T-cell (primary cell): ENCODE data around the gene RAPGEF2. TPM values are rescaled to one million over a fixed set of nuclear protein-coding genes. Genes with fewer than 3 reads are reported as not detected.

Experiments used
- ATAC-seq, 4 experiments: fragments of 200-7000 bp in 3 of 4; fragments of 150-1000 bp in 1 of 4; cut with Tn5 transposase; replicated peaks in 1 of 4; 1 replicate in 3 of 4; 2 replicates in 1 of 4; pipeline ENCODE4 v1.10.0; 2021; ENCODE audit warnings: moderate library complexity in 3 of 4, mild to moderate bottlenecking in 2 of 4, moderate number of reproducible peaks in 1 of 4
- CTCF ChIA-PET, 2 donors: fragments of 300-600 bp; sonication (Branson Sonifier 250); formaldehyde crosslinking; loops; one replicate each; lab custom pipeline; 2022; ENCODE audit warnings: antibody characterized with exemption in 2 of 2; lab: Charles Lee
- POLR2A ChIA-PET, 2 donors: fragments of 300-600 bp; sonication (Branson Sonifier 250); formaldehyde crosslinking; loops; one replicate each; lab custom pipeline; 2022; ENCODE audit warnings: antibody characterized with exemption in 2 of 2; lab: Charles Lee
- DNase-seq, 35 experiments: peaks; one replicate each; pipeline versions ENCODE4 v3.0.0 to v3.0.0-alpha.2; 2013 to 2023
- H3K27ac ChIP-seq: one replicate; pipeline ENCODE4 v1.5.1; 2013; ENCODE audit warnings: low read length
- H3K27me3 ChIP-seq, 2 experiments: replicated peaks in 1 of 2; 1 replicate in 1 of 2; 2 replicates in 1 of 2; pipeline versions ENCODE4 v1.6.1 to v1.7.0; 2013; ENCODE audit warnings: low read length in 1 of 2, mixed read lengths in 1 of 2; ENCODE audit not compliant: control insufficient read depth in 2 of 2, insufficient read depth in 2 of 2; ENCODE audit errors: extremely low read depth in 1 of 2
- H3K36me3 ChIP-seq, 2 donors: 1 replicate in 1 of 2; 2 replicates in 1 of 2; pipeline versions ENCODE4 v1.6.1 to v1.7.0; 2013; ENCODE audit warnings: low read length in 1 of 2; ENCODE audit not compliant: control insufficient read depth in 2 of 2, insufficient read depth in 1 of 2; ENCODE audit errors: extremely low read depth in 1 of 2
- H3K4me1 ChIP-seq, 2 experiments: 1 replicate in 1 of 2; 2 replicates in 1 of 2; pipeline versions ENCODE4 v1.6.1 to v1.7.0; 2013; ENCODE audit warnings: low read length in 2 of 2, mixed read lengths in 1 of 2; ENCODE audit not compliant: insufficient read depth in 2 of 2, control insufficient read depth in 1 of 2; ENCODE audit errors: extremely low read depth in 1 of 2
- H3K4me3 ChIP-seq, 2 donors: 1 replicate in 1 of 2; 2 replicates in 1 of 2; pipeline versions ENCODE4 v1.5.1 to v1.7.0; 2013; ENCODE audit warnings: mild to moderate bottlenecking in 2 of 2, low read length in 1 of 2, moderate library complexity in 1 of 2; ENCODE audit not compliant: control insufficient read depth in 1 of 2; ENCODE audit errors: extremely low read depth in 1 of 2
- H3K9me3 ChIP-seq: 2 replicates; pipeline ENCODE4 v1.7.0; 2013
- H3K27ac Mint-ChIP-seq, 2 donors: one replicate each; pipeline ENCODE4 v1.8.0; 2020 to 2021; ENCODE audit warnings: mild to moderate bottlenecking in 2 of 2, mixed read lengths in 2 of 2
- H3K27me3 Mint-ChIP-seq, 2 donors: one replicate each; pipeline ENCODE4 v1.8.0; 2021 to 2022; ENCODE audit warnings: mixed read lengths in 2 of 2
- H3K36me3 Mint-ChIP-seq: one replicate; pipeline ENCODE4 v1.8.0; 2021; ENCODE audit warnings: mixed read lengths
- H3K4me1 Mint-ChIP-seq, 3 donors: one replicate each; pipeline ENCODE4 v1.8.0; 2020 to 2022; ENCODE audit warnings: mixed read lengths in 3 of 3, mild to moderate bottlenecking in 1 of 3
- H3K4me3 Mint-ChIP-seq, 3 donors: one replicate each; pipeline ENCODE4 v1.8.0; 2020 to 2022; ENCODE audit warnings: mild to moderate bottlenecking in 3 of 3, mixed read lengths in 3 of 3, moderate library complexity in 3 of 3
- H3K9me3 Mint-ChIP-seq, 3 donors: one replicate each; pipeline ENCODE4 v1.8.0; 2020 to 2022; ENCODE audit warnings: mixed read lengths in 3 of 3
- WGBS: methylation state at CpG from one replicate; pipeline ENCODE4 v1.1.5; 2013; ENCODE audit warnings: missing lambda C conversion rate; ENCODE audit not compliant: insufficient coverage; 5-methylcytosine and 5-hydroxymethylcytosine counted together
- total RNA-seq, 35 experiments: library from RNA in 6 of 35; stranded (reverse) in 6 of 35; fragments of 120-200 nt in 1 of 35; gene quantifications; one replicate each; pipeline versions ENCODE4 v1.2.1 to v1.2.4 and lab custom pipeline; 2013 to 2026

RAPGEF2 gene
- total RNA-seq, 5 donors from 2014 or later (not counting 1 experiment from before 2014, with no cell fraction given), result 16.8 to 28.5 (median 26.4) TPM

- H3K4me3 ChIP-seq, result no peak overlapping the region
- no peaks in the 10 kb centered on the region for H3K9me3 ChIP-seq
- Mint-ChIP-seq H3K9me3 (no peaks in the 10 kb centered on the region), H3K36me3 (no peaks in the 10 kb centered on the region), H3K27me3 (no peaks in the 10 kb centered on the region), H3K4me1 (peaks cover 7 to 14% (median 13%) of the 10 kb centered on the region in 3 donors), H3K4me3 (no peak overlapping the region), H3K27ac (no peak overlapping the region)
- WGBS, result 50% methylated on average over 1 of the region's 4 CpGs
- H3K4me1 ChIP-seq, result no peaks in the 10 kb centered on the region
- ChIA-PET CTCF (interaction anchor here in 1 of 2 donors (0.6 kb wide), 1 partner anchor 28 kb away, joined by 4 read pairs; no protein-coding TSS in a partner anchor), POLR2A (interaction anchor here in 1 of 2 donors (0.6 kb wide), 1 partner anchor 282 kb away, joined by 9 read pairs; no protein-coding TSS in a partner anchor)
- no peaks in the 10 kb centered on the region for H3K27me3 ChIP-seq
- no peaks in the 10 kb centered on the region for H3K36me3 ChIP-seq
- no peak for ATAC-seq
- no peak for DNase-seq
- H3K27ac ChIP-seq, result no peak overlapping the region
These were observed 41.3 kb downstream of the RAPGEF2 start for GRCh38 chr4:159144112-159144694.

- ChIA-PET POLR2A (no interaction called here), CTCF (interaction anchor here in 1 of 2 donors (0.5 to 0.9 kb wide), 2 partner anchors 29 to 32 kb away, joined by 3 to 5 read pairs; no protein-coding TSS in a partner anchor)
- H3K36me3 Mint-ChIP-seq, result no peaks in the 10 kb centered on the region
- no peaks in the 10 kb centered on the region for H3K4me1 ChIP-seq
- H3K27ac ChIP-seq, result no peak overlapping the region
- peaks cover 7 to 20% (median 18%) of the 10 kb centered on the region in 3 donors for H3K4me1 Mint-ChIP-seq
- H3K27me3 ChIP-seq, result no peaks in the 10 kb centered on the region
- whole genome bisulfite sequencing, result 100% methylated on average over 1 of the region's 4 CpGs
- no peak overlapping the region for H3K4me3 Mint-ChIP-seq
- ATAC-seq (no peak), DNase-seq (no peak)
- no peaks in the 10 kb centered on the region for H3K36me3 ChIP-seq
- no peaks in the 10 kb centered on the region for H3K9me3 Mint-ChIP-seq
- H3K4me3 ChIP-seq, result no peak overlapping the region
- H3K27me3 Mint-ChIP-seq, result no peaks in the 10 kb centered on the region
- H3K9me3 ChIP-seq, result no peaks in the 10 kb centered on the region
- no peak overlapping the region for H3K27ac Mint-ChIP-seq
These were observed 42.6 kb downstream of the RAPGEF2 start for GRCh38 chr4:159145318-159145991.

DNA sequence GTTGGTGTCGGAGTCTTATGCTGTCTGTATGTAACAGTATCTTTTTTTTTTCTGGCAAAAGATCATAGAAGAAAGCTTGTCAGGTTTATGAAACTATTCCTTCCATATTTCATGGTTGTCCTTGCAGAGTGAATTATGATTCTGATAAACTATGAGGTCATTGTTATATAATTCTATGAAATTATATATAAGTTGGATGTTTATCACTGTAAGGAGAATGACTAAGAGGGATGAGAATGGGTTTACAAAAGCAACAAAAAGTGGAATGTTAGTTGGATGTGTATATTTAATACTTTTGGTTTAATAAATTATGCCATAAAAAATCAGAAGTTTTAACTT lies 43.1 kb downstream of the RAPGEF2 start:
- H3K27ac ChIP-seq, result no peak overlapping the region
- DNase-seq (no peak), ATAC-seq (no peak)
- H3K4me1 ChIP-seq, result no peaks in the 10 kb centered on the region
- H3K36me3 Mint-ChIP-seq, result no peaks in the 10 kb centered on the region
- no peaks in the 10 kb centered on the region for H3K27me3 ChIP-seq
- H3K27ac Mint-ChIP-seq, result no peak overlapping the region
- H3K9me3 Mint-ChIP-seq, result no peaks in the 10 kb centered on the region
- H3K9me3 ChIP-seq, result no peaks in the 10 kb centered on the region
- no peaks in the 10 kb centered on the region for H3K27me3 Mint-ChIP-seq
- H3K4me3 ChIP-seq, result no peak overlapping the region
- peaks cover 7 to 25% (median 24%) of the 10 kb centered on the region in 3 donors for H3K4me1 Mint-ChIP-seq
- ChIA-PET CTCF (interaction anchor here in 1 of 2 donors (0.5 to 0.9 kb wide), 2 partner anchors 28 to 31 kb away, joined by 3 to 5 read pairs; no protein-coding TSS in a partner anchor), POLR2A (no interaction called here)
- H3K36me3 ChIP-seq, result no peaks in the 10 kb centered on the region
- WGBS, result no CpG with 5 or more reads among the region's 1 CpG
- no peak overlapping the region for H3K4me3 Mint-ChIP-seq

- no peak overlapping the region for H3K27ac ChIP-seq
- ATAC-seq (no peak), DNase-seq (no peak)
- H3K36me3 ChIP-seq, result no peaks in the 10 kb centered on the region
- no peaks in the 10 kb centered on the region for H3K27me3 ChIP-seq
- no peaks in the 10 kb centered on the region for H3K9me3 Mint-ChIP-seq
- ChIA-PET POLR2A (no interaction called here), CTCF (interaction anchor here in 1 of 2 donors (0.9 kb wide), 1 partner anchor 31 kb away, joined by 3 read pairs; no protein-coding TSS in a partner anchor)
- no peak overlapping the region for H3K4me3 Mint-ChIP-seq
- no peaks in the 10 kb centered on the region for H3K36me3 Mint-ChIP-seq
- no peaks in the 10 kb centered on the region for H3K9me3 ChIP-seq
- H3K4me3 ChIP-seq, result no peak overlapping the region
- H3K4me1 Mint-ChIP-seq, result peaks cover 7 to 26% (median 25%) of the 10 kb centered on the region in 3 donors
- H3K27ac Mint-ChIP-seq, result no peak overlapping the region
- no peaks in the 10 kb centered on the region for H3K4me1 ChIP-seq
- no peaks in the 10 kb centered on the region for H3K27me3 Mint-ChIP-seq
These were observed 43.6 kb downstream of the RAPGEF2 start for GRCh38 chr4:159146488-159146887.

DNA sequence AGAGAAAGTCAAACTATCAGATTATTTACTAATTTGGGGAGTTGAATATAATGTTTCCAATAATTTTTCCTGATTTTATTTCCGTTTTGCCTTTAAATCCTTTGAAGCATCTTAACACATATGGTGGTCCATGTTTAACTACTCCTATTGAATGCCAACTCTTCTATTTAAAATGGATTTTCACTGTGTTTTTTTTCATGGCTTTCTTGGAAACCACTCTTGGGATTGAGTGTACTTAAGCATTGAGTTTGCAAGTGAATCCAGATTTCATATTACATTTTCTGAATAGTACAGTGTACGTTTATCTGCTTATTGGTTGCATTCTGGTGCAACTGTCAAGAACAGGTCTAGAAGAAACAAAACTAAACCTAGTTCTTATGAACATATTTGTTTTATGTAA lies 45.6 kb downstream of the RAPGEF2 start:
- DNase-seq (no peak), ATAC-seq (no peak)
- H3K9me3 Mint-ChIP-seq, result no peaks in the 10 kb centered on the region
- no peak overlapping the region for H3K27ac ChIP-seq
- no peaks in the 10 kb centered on the region for H3K36me3 Mint-ChIP-seq
- H3K4me3 Mint-ChIP-seq, result no peak overlapping the region
- ChIA-PET POLR2A (no interaction called here), CTCF (no interaction called here)
- H3K36me3 ChIP-seq, result no peaks in the 10 kb centered on the region
- no peaks in the 10 kb centered on the region for H3K27me3 ChIP-seq
- H3K4me1 Mint-ChIP-seq, result peaks cover 7 to 27% (median 26%) of the 10 kb centered on the region in 3 donors
- no peak overlapping the region for H3K4me3 ChIP-seq
- no peaks in the 10 kb centered on the region for H3K27me3 Mint-ChIP-seq
- no peaks in the 10 kb centered on the region for H3K4me1 ChIP-seq
- no peaks in the 10 kb centered on the region for H3K9me3 ChIP-seq
- no CpG with 5 or more reads among the region's 2 CpGs for WGBS
- H3K27ac Mint-ChIP-seq, result no peak overlapping the region

GRCh38 chr4:159149666-159150065 lies 46.8 kb downstream of the RAPGEF2 start:
- Histone ChIP-seq H3K27ac (no peak overlapping the region), H3K4me3 (no peak overlapping the region), H3K36me3 (no peaks in the 10 kb centered on the region), H3K27me3 (no peaks in the 10 kb centered on the region), H3K4me1 (no peaks in the 10 kb centered on the region), H3K9me3 (no peaks in the 10 kb centered on the region)
- no CpG with 5 or more reads among the region's 1 CpG for WGBS
- Mint-ChIP-seq H3K27ac (peak overlapping the region in 1 of 2 donors; percentile 65), H3K9me3 (no peaks in the 10 kb centered on the region), H3K4me1 (peaks cover 0 to 22% (median 21%) of the 10 kb centered on the region in 3 donors), H3K4me3 (no peak overlapping the region), H3K27me3 (no peaks in the 10 kb centered on the region), H3K36me3 (no peaks in the 10 kb centered on the region)
- ATAC-seq (no peak), DNase-seq (no peak)
- CTCF ChIA-PET, result no interaction called here
- POLR2A ChIA-PET, result no interaction called here
